Caco-2 (cell line): Measurements from ENCODE around the gene HPGDS. TPM values are rescaled to one million over a fixed set of nuclear protein-coding genes. Genes with fewer than 3 reads are reported as not detected.

ENCODE experiments used
- BruUV-seq: library from RNA; stranded (reverse); fragments of 400-500 nt; replicated peaks from 2 replicates; lab custom pipeline; 2021; lab: Mats Ljungman, UMichigan
- CTCF ChIA-PET: fragments of 300-600 bp; sonication (Branson Sonifier 250); formaldehyde crosslinking; loops from one replicate; lab custom pipeline; 2022; ENCODE audit warnings: antibody characterized with exemption; lab: Charles Lee
- POLR2A ChIA-PET: fragments of 300-600 bp; sonication (Branson Sonifier 250); formaldehyde crosslinking; loops from one replicate; lab custom pipeline; 2022; ENCODE audit warnings: antibody characterized with exemption; lab: Charles Lee
- DNase-seq, 2 experiments: peaks; one replicate each; pipeline versions ENCODE4 v3.0.0 to v3.0.0-alpha.2; 2020 to 2022
- H3K27me3 ChIP-seq: replicated peaks from 2 replicates; pipeline ENCODE4 v1.6.0; 2011; ENCODE audit warnings: low read length; ENCODE audit not compliant: control insufficient read depth, insufficient read depth
- H3K36me3 ChIP-seq: 2 replicates; pipeline ENCODE4 v1.5.1; 2011; ENCODE audit warnings: low read length; ENCODE audit not compliant: control insufficient read depth, insufficient read depth
- H3K4me1 ChIP-seq: fragments of 250-450 bp; sonication (Bioruptor Pico); 2 replicates; pipeline ENCODE4 v1.5.1; 2020; ENCODE audit warnings: mild to moderate bottlenecking
- H3K4me3 ChIP-seq: 2 replicates; pipeline ENCODE4 v1.5.1; 2011; ENCODE audit warnings: low read depth, mild to moderate bottlenecking, control low read depth, low read length
- H3K9me3 ChIP-seq: fragments of 250-450 bp; sonication (Bioruptor Pico); 2 replicates; pipeline ENCODE4 v1.5.1; 2020; ENCODE audit warnings: mild to moderate bottlenecking, moderate library complexity
- H3K27ac Mint-ChIP-seq: one replicate; pipeline ENCODE4 v1.8.0; 2022; ENCODE audit warnings: mixed read lengths; ENCODE audit not compliant: unreplicated experiment
- H3K27me3 Mint-ChIP-seq: one replicate; pipeline ENCODE4 v1.8.0; 2022; ENCODE audit warnings: mixed read lengths; ENCODE audit not compliant: insufficient read depth, unreplicated experiment
- H3K36me3 Mint-ChIP-seq: one replicate; pipeline ENCODE4 v1.8.0; 2022; ENCODE audit warnings: mild to moderate bottlenecking, mixed read lengths; ENCODE audit not compliant: insufficient read depth, unreplicated experiment
- H3K4me1 Mint-ChIP-seq: one replicate; pipeline ENCODE4 v1.8.0; 2022; ENCODE audit warnings: low read depth, mixed read lengths; ENCODE audit not compliant: unreplicated experiment
- H3K4me3 Mint-ChIP-seq: one replicate; pipeline ENCODE4 v1.8.0; 2022; ENCODE audit warnings: mild to moderate bottlenecking, moderate library complexity, mixed read lengths; ENCODE audit not compliant: unreplicated experiment
- H3K9me3 Mint-ChIP-seq: one replicate; pipeline ENCODE4 v1.8.0; 2022; ENCODE audit warnings: mixed read lengths; ENCODE audit not compliant: unreplicated experiment
- intact Hi-C: fragments of 100-400 bp; cut with micrococcal nuclease; formaldehyde crosslinking; loops from one replicate; pipeline ENCODE4 v1.10.0; 2022; ENCODE audit not compliant: unreplicated experiment
- total RNA-seq: library from RNA; stranded (reverse); gene quantifications from 2 replicates; pipeline ENCODE4 v1.2.3, GENCODE V29; 2022
- TF ChIP-seq, protein P1 (sequence below), 2 experiments: fragments of 200-600 bp in 1 of 2; IDR thresholded peaks; 1 replicate in 1 of 2; 2 replicates in 1 of 2; pipeline versions ENCODE4 v1.5.1 to v1.8.0; 2011 to 2022; ENCODE audit warnings: antibody characterized with exemption in 1 of 2, control low read depth in 1 of 2, inconsistent platforms in 1 of 2, low read depth in 1 of 2, low read length in 1 of 2, mild to moderate bottlenecking in 1 of 2, moderate library complexity in 1 of 2; ENCODE audit not compliant: insufficient read depth in 1 of 2, severe bottlenecking in 1 of 2, unreplicated experiment in 1 of 2

Gene HPGDS
- total RNA-seq, 1 experiment from 2014 or later: not detected

DNA sequence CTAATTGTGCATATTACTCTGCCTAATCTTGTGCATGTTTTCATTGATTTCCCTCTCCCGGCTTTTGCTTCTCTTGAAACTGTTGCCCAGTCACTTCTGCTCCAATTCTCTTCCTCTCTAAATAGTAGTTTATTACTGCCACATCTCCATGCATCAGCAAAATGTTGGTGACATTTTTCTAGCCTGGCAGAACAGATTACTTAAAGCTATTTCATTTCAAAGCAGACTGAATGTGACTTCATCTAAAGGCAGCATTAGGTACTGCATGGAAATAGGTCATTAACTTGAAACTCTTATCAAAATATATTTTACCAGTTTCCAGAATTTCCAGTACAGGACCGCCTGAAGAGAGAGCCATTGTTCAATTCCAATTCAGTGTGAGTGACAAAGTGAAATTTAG lies 52.4 kb downstream of the HPGDS start:
- Mint-ChIP-seq H3K4me1 (peaks cover 12% of the 10 kb centered on the region), H3K27ac (no peak overlapping the region), H3K27me3 (no peaks in the 10 kb centered on the region), H3K36me3 (peaks cover 21% of the 10 kb centered on the region), H3K4me3 (no peak overlapping the region), H3K9me3 (no peaks in the 10 kb centered on the region)
- intact Hi-C loops: no loop called here
- POLR2A ChIA-PET: no interaction called here
- no TSS peak for BruUV-seq
- DNase-seq: no peak
- no peaks in the 10 kb centered on the region for H3K36me3 ChIP-seq
- no peaks in the 10 kb centered on the region for H3K9me3 ChIP-seq
- TF ChIP-seq, protein P1, sequence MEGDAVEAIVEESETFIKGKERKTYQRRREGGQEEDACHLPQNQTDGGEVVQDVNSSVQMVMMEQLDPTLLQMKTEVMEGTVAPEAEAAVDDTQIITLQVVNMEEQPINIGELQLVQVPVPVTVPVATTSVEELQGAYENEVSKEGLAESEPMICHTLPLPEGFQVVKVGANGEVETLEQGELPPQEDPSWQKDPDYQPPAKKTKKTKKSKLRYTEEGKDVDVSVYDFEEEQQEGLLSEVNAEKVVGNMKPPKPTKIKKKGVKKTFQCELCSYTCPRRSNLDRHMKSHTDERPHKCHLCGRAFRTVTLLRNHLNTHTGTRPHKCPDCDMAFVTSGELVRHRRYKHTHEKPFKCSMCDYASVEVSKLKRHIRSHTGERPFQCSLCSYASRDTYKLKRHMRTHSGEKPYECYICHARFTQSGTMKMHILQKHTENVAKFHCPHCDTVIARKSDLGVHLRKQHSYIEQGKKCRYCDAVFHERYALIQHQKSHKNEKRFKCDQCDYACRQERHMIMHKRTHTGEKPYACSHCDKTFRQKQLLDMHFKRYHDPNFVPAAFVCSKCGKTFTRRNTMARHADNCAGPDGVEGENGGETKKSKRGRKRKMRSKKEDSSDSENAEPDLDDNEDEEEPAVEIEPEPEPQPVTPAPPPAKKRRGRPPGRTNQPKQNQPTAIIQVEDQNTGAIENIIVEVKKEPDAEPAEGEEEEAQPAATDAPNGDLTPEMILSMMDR (IDR thresholded peaks at IDR 0.05; ENCODE audit: insufficient read depth in 1 of 2, low read depth in 1 of 2, low read length in 1 of 2, severe bottlenecking in 1 of 2, unreplicated experiment in 1 of 2): no peak
- CTCF ChIA-PET: no interaction called here
- no peaks in the 10 kb centered on the region for H3K4me1 ChIP-seq
- no peak overlapping the region for H3K4me3 ChIP-seq
- H3K27me3 ChIP-seq: no peaks in the 10 kb centered on the region

DNA sequence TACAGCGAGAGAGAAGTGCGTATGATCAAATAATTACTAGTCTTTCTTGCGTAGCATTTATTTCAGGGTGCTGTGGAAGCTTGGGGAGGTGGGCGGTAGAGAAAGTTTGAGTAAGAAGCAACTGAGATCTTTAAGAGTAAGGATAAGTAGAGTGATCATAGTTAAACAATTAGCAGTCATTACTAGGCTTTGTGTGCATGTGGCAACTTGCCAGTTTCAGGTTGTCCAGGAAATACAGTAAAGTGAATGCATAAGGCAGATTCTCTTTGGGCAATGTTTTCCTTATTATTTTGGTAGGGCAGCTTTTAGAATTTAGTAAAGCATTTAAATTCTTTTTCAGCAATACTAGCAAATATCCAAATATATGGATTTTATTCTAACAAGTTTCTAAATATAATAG lies 57.0 kb downstream of the HPGDS start:
- Mint-ChIP-seq H3K9me3 (no peaks in the 10 kb centered on the region), H3K27me3 (no peaks in the 10 kb centered on the region), H3K27ac (no peak overlapping the region), H3K4me3 (no peak overlapping the region), H3K4me1 (no peaks in the 10 kb centered on the region), H3K36me3 (peaks cover 53% of the 10 kb centered on the region)
- intact Hi-C loops: no loop called here
- no TSS peak for BruUV-seq
- ChIA-PET POLR2A (no interaction called here), CTCF (no interaction called here)
- Histone ChIP-seq H3K9me3 (no peaks in the 10 kb centered on the region), H3K4me3 (no peak overlapping the region), H3K36me3 (no peaks in the 10 kb centered on the region), H3K4me1 (no peaks in the 10 kb centered on the region), H3K27me3 (no peaks in the 10 kb centered on the region)
- TF ChIP-seq, protein P1 (IDR thresholded peaks at IDR 0.05; ENCODE audit: insufficient read depth in 1 of 2, low read depth in 1 of 2, low read length in 1 of 2, severe bottlenecking in 1 of 2, unreplicated experiment in 1 of 2): no peak
- DNase-seq: no peak

DNA sequence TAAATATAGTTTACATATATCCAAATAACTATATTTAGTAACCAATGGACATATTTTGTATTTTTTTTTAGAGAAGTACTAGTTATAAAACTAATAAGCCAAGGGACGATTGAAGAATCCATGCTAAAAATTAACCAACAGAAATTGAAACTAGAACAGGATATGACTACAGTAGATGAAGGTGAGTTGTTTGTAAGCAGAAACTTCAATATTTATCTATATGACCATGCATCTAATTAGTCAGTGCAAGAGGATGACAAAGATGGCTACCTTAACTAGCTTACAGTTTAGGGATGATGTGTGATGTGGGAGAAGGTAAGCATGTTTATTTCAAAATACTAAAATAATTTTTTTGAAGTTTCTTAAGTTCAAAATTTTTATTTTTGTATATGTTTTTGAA lies 57.7 kb downstream of the HPGDS start:
- H3K36me3 Mint-ChIP-seq: peaks cover 50% of the 10 kb centered on the region
- no peak overlapping the region for H3K4me3 ChIP-seq
- no peaks in the 10 kb centered on the region for H3K4me1 Mint-ChIP-seq
- no peak overlapping the region for H3K27ac Mint-ChIP-seq
- H3K9me3 ChIP-seq: no peaks in the 10 kb centered on the region
- no peaks in the 10 kb centered on the region for H3K27me3 Mint-ChIP-seq
- BruUV-seq: no TSS peak
- intact Hi-C loops: no loop called here
- TF ChIP-seq, protein P1 (IDR thresholded peaks at IDR 0.05; ENCODE audit: insufficient read depth in 1 of 2, low read depth in 1 of 2, low read length in 1 of 2, severe bottlenecking in 1 of 2, unreplicated experiment in 1 of 2): no peak
- CTCF ChIA-PET: no interaction called here
- H3K9me3 Mint-ChIP-seq: no peaks in the 10 kb centered on the region
- no peak overlapping the region for H3K4me3 Mint-ChIP-seq
- POLR2A ChIA-PET: no interaction called here
- H3K36me3 ChIP-seq: no peaks in the 10 kb centered on the region; the same call in 1 of the 2 replicates
- H3K4me1 ChIP-seq: no peaks in the 10 kb centered on the region
- no peak for DNase-seq
- no peaks in the 10 kb centered on the region for H3K27me3 ChIP-seq
